ENCODE data around the gene GRIN3B.

DNA sequence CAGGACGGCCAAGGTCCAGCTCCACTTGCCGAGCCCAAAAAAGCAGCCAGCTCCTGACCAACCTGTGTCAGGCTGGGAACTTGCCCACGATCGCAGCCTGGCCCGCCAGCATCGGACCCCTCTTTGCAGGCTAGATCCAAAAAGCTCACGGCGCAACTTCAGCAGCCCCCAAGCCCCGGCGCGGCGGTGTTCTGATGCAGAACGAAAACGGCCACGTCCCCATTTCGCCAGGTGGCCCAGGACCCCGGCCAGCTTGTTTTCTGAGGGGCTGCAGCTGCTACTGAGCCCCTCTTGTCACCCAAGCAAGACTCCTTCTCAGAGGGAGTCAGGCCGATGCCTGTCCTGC, 19.4 kb downstream of the GRIN3B start:
- no peak for TF ChIP-seq POLR2A (IDR thresholded peaks at IDR 0.05)
- TF ChIP-seq, protein P1, sequence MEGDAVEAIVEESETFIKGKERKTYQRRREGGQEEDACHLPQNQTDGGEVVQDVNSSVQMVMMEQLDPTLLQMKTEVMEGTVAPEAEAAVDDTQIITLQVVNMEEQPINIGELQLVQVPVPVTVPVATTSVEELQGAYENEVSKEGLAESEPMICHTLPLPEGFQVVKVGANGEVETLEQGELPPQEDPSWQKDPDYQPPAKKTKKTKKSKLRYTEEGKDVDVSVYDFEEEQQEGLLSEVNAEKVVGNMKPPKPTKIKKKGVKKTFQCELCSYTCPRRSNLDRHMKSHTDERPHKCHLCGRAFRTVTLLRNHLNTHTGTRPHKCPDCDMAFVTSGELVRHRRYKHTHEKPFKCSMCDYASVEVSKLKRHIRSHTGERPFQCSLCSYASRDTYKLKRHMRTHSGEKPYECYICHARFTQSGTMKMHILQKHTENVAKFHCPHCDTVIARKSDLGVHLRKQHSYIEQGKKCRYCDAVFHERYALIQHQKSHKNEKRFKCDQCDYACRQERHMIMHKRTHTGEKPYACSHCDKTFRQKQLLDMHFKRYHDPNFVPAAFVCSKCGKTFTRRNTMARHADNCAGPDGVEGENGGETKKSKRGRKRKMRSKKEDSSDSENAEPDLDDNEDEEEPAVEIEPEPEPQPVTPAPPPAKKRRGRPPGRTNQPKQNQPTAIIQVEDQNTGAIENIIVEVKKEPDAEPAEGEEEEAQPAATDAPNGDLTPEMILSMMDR (IDR thresholded peaks at IDR 0.05) = no peak

All from lower leg skin (tissue), 3 donors.